ENCODE measurements around the gene SSB. TPM values are rescaled to one million over a fixed set of nuclear protein-coding genes. Genes with fewer than 3 reads are reported as not detected.
"Not testable (repeated sequence)": the region's sequence is repeated elsewhere in the genome, so short reads cannot be mapped to it uniquely, and the experiment has no call there.

Gene SSB
- total and polyA plus RNA-seq, 8 donors = 30.7 to 94.2 (median 55.4) TPM

GRCh38 chr2:169840747-169841142 is 42.1 kb downstream of the SSB start:
- intact Hi-C loops (cut with DNase I; ENCODE audit: low total_unique reads) = no loop called here
- Histone ChIP-seq H3K27me3 (no peaks in the 10 kb centered on the region), H3K4me3 (no peak overlapping the region), H3K36me3 (peaks cover 0 to 13% (median 11%) of the 10 kb centered on the region in 4 donors), H3K9me3 (no peaks in the 10 kb centered on the region), H3K4me1 (peaks cover 0 to 51% (median 28%) of the 10 kb centered on the region in 4 donors), H3K27ac (no peak overlapping the region)
- no peak for DNase-seq
- no peak for TF ChIP-seq POLR2A (IDR thresholded peaks at IDR 0.05)
- no peak for TF ChIP-seq POLR2AphosphoS5 (IDR thresholded peaks at IDR 0.05)
- 90 to 93% (median 92%) methylated on average over 2 of the region's 2 CpGs for WGBS, 5 donors

GRCh38 chr2:169841625-169842024 is 43.0 kb downstream of the SSB start:
- H3K27ac ChIP-seq; H3K27me3 ChIP-seq; DNase-seq; H3K4me3 ChIP-seq; intact Hi-C loops (cut with DNase I; ENCODE audit: low total_unique reads); H3K9me3 ChIP-seq: not testable (repeated sequence)
- Histone ChIP-seq H3K36me3 (peaks cover 0 to 13% (median 11%) of the 10 kb centered on the region in 4 donors), H3K4me1 (peaks cover 0 to 54% (median 29%) of the 10 kb centered on the region in 4 donors)
- WGBS, 5 donors = 95 to 100% (median 97%) methylated on average over 9 to 19 of the region's 24 CpGs; no CpG with 5 or more reads in 1 of the 5 donors

GRCh38 chr2:169845016-169845415 is 46.3 kb downstream of the SSB start:
- intact Hi-C loops (cut with DNase I; ENCODE audit: low total_unique reads) = no loop called here
- Histone ChIP-seq H3K4me3 (no peak overlapping the region), H3K36me3 (peaks cover 0 to 18% (median 12%) of the 10 kb centered on the region in 4 donors), H3K27ac (no peak overlapping the region), H3K27me3 (no peaks in the 10 kb centered on the region), H3K9me3 (peaks cover 0 to 4% (median 0%) of the 10 kb centered on the region in 4 donors), H3K4me1 (peaks cover 0 to 55% (median 28%) of the 10 kb centered on the region in 4 donors)
- TF ChIP-seq POLR2A (IDR thresholded peaks at IDR 0.05) (no peak), EP300 (IDR thresholded peaks at IDR 0.05) (no peak), CTCF (IDR thresholded peaks at IDR 0.05) (no peak), POLR2AphosphoS5 (IDR thresholded peaks at IDR 0.05) (no peak)
- no peak for DNase-seq
- 93 to 98% (median 96%) methylated on average over 2 of the region's 2 CpGs for WGBS, 5 donors

- H3K9me3 ChIP-seq; H3K36me3 ChIP-seq; DNase-seq; H3K27ac ChIP-seq; H3K4me3 ChIP-seq; H3K27me3 ChIP-seq; intact Hi-C loops (cut with DNase I; ENCODE audit: low total_unique reads): not testable (repeated sequence)
- H3K4me1 ChIP-seq = peaks cover 0 to 51% (median 25%) of the 10 kb centered on the region in 4 donors
- 74 to 82% (median 78%) methylated on average over 8 of the region's 8 CpGs for WGBS, 5 donors
Measured at GRCh38 chr2:169848959-169849693, 50.5 kb downstream of the SSB start.

- 90 to 100% (median 97%) methylated on average over 1 of the region's 1 CpG for WGBS, 5 donors
- H3K4me3 ChIP-seq = no peak overlapping the region
- peaks cover 0 to 7% (median 0%) of the 10 kb centered on the region in 4 donors for H3K36me3 ChIP-seq
- no peak overlapping the region for H3K27ac ChIP-seq
- H3K9me3 ChIP-seq = peaks cover 0 to 4% (median 0%) of the 10 kb centered on the region in 4 donors
- no peaks in the 10 kb centered on the region for H3K27me3 ChIP-seq
- DNase-seq = no peak
- no peak for TF ChIP-seq CTCF (IDR thresholded peaks at IDR 0.05)
- no peak for TF ChIP-seq POLR2AphosphoS5 (IDR thresholded peaks at IDR 0.05)
- no peak for TF ChIP-seq POLR2A (IDR thresholded peaks at IDR 0.05)
- TF ChIP-seq EP300 (IDR thresholded peaks at IDR 0.05) = no peak
- intact Hi-C loops (cut with DNase I; ENCODE audit: low total_unique reads) = no loop called here
- peaks cover 0 to 51% (median 25%) of the 10 kb centered on the region in 4 donors for H3K4me1 ChIP-seq
Measured at GRCh38 chr2:169849710-169850109, 51.0 kb downstream of the SSB start.
